HG03159 (cell line): ENCODE data around the gene DNAJC16.
"Not testable (repeated sequence)": the region's sequence is repeated elsewhere in the genome, so short reads cannot be mapped to it uniquely, and the experiment has no call there.

ENCODE experiments used
- ATAC-seq: cut with Tn5 transposase; IDR thresholded peaks from one replicate; pipeline ENCODE4 v1.9.1; 2021; ENCODE audit warnings: mild to moderate bottlenecking, moderate library complexity; ENCODE audit not compliant: unreplicated experiment

Gene DNAJC16

DNA sequence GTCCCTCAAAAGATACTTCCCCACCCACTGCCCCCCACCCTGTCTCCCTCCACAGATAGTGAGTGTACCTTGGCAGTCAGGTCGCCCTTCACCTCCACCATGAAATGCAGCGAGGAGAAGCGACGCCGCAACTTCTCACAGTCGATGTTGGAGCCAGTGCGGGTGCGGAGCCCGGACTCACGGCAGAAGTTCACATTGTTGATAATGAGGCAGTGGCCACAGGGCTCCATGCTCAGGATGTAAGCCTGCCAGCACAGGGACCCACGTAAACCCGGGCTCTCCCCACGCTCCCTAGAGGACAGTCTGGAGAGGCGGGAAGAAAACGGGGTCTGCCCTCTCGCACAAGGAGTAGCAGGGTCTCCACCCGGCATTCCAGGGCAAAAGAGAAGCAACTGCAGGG, 19.8 kb upstream of the DNAJC16 start:
- ATAC-seq: no peak

DNA sequence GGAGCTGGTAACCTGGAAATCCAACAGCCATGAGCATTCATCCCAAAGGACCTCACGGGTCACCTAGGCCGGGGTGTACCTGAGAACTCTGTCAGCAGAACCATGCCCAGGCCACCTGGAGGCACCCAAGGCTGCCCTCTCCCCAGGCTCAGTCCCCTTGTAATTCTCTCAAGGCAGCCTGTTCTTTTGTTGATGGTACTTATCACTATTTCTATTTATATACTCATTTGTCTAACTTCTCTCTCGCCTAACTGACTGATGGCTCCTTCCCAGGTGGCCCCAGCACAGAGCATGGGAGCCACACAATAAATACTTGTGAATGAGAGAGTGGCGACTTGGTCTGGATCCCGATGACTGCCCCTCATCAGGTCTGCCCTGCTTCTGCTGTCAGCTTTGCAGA, 19.4 kb upstream of the DNAJC16 start:
- no peak for ATAC-seq

DNA sequence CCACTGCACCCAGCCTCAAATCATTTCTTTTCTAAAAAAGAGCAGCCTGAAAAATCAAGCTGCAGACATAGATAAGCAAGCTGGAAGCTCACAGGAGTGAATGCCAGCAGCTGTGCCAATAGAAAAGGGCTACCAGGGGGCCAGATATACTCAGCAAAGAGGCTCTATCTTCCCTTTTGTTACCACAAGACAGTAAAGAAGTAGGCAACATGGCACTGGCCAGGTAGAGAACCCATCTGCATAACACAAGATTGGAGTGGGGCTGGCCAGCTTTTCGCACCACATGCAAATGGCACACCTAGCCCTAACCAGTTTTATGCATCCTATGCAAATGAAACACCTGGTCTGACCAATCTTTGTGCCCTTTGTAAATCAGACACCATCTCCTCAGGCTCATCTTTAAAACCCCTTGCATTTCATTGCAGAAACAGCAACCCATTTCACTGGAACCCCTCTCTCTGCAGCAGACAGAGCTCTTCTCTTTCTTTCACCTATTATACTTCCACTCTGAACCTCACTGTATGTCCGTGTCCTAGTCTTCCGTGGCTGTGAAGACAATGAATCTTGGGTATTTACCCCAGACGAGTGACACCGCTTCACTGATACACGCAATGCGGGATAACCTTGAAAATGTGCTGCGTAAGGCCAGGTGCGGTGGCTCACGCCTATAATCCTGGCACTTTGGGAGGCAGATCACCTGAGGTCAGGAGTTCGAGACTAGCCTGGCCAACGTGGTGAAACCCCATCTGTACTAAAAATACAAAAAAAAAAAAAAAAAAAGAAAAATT, 17.8 kb upstream of the DNAJC16 start:
- no peak for ATAC-seq

DNA sequence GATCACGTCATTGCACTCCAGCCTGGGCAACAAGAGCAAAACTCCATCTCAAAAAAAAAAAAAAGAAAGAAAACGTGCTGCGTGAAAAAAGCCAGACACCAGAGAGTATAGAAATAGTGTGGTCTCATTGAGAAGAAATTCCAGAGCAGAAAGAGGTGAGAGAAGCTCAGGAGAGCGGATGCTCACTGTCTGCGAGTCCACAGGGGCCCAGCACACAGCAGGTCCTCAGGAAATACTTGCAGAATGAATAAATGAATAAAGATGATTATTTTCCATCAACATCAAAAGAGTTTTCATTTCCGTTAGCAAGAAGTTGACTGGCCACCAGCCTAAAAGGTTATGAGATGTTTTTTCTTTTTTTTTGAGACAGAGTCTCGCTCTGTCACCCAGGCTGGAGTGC, 17.1 kb upstream of the DNAJC16 start:
- no peak for ATAC-seq

DNA sequence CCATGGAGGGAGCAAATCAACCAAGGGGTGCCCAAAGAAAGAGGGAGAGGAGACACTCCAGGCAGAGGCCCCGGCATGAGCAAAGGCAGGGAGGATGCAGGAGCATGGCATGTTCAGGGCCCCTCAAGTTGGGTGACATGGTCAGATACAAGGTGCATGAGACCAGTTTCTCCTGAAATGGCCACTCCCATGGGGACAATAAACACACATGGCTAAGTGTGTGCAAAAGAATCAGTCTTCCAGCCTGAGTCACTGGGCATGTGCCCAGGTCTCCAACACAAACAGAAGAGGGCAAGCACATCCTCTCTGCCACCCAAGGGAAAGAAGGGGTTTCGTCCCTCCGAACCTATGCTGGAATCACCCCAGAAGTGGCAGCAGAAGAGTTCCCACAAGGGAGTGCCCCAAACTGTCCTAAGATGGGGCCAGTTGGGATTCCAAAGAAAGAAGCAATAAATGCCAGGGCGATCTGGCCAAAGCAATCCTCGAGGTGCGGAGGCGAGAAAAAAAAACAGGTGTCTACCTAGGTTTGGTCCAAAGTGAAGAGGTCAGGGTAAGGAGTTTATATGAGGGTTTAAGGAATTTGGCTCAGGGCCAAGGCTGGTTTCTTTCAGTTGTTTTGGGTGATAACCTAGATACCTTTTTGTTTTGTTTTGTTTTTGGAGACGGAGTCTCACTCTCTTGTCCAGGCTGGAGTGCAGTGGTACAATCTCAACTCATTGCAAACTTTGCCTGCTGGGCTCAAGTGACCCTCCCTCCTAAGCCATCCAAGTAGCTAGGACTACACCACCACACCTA, 15.8 kb upstream of the DNAJC16 start:
- no peak for ATAC-seq

DNA sequence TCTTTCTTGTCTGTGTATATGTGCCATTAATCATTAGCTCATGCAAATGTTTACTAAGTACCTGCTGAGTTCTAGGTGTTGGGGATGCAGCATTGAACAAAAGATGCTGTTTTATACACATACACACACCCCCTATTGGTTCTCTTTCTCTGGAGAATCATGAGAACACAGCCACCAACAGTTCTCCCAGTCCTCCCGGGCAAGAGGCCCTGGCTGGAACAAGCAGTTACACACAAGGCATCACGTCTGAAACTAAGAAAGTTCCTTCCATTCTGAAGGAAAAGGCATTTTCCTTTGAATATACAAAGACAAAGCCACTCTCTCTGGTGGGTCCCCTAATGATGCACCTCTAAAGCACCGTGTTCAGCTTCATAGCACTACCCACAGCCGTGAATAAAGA, 13.5 kb upstream of the DNAJC16 start:
- no peak for ATAC-seq

DNA sequence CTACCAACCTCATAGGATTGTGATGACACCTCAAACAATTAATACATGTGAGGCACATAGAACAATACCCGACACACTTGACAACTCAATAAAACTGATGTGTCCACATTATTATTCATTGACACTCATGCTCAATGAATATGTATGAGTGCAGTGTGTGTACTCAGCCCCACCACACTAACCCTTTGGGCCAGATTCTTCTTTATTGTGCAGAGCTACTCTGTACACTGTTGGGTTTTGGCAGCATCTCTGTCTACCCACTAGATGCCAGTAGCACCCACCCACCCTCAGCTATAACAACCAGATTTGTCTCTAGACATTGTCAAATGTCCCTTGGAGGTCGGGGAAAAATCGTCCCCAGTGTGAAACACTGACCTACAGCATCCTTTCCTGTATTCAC, 12.7 kb upstream of the DNAJC16 start:
- no peak for ATAC-seq

DNA sequence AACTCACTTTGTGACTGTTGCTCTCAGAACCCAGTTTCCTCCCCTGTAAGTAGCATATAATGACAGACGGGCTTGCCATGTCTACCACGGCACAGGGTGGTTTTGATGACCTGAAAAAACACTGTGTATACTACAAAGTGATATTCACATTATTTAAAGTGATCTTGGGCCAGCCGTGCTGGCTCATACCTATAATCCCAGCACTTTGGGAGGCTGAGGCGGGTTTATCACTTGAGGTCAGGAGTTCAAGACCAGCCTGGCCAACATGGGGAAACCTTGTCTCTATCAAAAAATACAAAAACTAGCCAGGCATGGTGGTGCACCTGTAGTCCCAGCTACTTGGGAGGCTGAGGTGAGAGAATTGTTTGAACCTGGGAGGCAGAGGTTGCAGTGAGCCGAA, 12.1 kb upstream of the DNAJC16 start:
- ATAC-seq: not testable (repeated sequence)

DNA sequence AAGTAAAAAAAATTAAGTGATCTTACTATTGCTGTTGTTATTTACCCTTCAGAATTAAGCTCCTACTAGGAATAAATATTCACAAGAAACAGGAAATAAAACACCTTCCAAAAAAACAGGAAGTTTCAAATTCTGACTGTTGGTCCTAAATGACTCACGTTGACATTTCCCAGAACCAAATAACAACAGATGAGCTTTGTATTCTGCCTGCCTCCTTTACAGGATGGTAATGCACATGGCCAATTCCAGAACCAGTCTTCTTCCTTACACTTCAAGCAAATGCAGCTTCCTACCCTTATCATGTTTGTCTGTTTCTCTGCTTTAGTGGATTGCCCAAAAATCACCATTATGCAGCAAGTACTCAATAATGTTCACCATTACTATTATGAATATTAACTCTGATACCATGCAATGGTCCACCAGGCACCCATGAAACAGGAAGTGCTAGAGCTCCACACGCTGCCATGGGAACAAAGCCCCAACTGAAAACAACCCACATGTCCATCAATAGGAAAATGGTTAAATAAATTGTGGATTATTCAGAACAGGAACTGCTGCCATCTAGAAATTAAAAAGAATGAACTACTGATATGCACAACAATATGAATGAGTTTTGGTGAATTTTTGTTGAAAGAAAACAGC, 11.5 kb upstream of the DNAJC16 start:
- ATAC-seq: no peak

DNA sequence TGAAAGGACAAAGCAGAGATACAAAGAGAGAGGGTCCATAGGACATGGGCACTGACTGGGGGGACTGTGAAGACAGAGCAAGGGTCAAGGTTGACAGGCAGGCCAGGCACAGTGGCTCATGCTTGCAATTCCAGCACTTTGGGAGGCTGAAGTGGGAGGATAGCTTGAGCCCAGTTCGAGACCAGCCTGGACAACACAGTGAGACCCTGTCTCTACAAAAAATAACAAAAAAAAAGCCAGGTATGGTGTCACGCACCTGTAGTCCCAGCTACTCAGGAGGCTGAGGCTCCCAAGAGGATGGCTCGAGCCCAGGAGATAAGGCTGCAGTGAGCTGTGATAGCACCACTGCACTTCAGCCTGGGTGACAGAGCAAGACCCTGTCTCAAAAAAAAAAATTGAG, 7.0 kb upstream of the DNAJC16 start:
- ATAC-seq: no peak

DNA sequence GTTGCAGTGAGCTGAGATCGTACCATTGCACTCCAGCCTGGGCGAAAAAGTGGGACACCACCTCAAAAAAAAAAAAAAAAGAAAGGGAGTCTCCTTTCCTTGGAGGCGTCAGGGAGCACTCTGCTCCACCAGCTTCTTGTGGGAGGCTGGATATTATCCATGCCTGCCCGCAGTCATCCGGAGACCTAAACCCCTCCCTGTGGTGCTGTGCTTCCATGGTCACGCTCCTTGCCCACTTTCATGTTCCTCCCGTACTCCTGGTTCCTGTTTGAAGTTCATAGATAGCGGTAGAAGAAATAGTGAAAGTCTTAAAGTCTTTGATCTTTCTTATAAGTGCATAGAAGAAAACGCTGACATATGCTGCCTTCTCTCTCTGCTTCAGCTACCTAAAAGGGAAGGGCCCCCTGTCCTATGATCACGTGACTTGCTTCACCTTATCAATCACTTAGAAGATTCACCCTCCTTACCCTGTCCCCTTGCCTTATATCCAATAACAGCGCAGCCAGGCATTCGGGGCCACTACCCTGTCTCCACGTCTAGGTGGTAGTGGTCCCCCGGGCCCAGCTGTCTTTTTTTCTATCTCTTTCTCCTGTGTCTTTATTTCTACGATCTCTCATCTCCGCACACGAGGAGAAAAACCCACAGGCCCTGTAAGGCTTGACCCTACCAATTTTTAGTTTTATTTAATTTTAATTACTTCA, 5.3 kb upstream of the DNAJC16 start:
- ATAC-seq: not testable (repeated sequence)

DNA sequence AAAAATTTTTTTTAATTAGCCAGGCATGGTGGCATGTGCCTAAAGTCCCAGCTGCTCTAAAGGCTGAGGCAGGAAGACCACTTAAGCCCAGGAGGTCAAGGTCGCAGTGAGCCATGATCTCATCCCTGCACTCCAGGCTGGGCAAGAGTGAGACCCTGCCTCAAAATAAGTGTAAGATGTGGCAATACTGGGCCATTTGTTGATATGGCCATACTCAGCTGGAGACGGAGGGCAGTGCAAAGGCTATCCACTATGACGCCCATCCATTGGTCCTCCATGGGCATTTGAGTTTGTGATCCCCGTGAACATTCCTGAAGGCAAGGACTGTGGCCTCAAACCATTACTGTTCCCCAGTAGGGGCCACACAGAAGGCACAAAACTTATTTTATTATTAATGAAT, 4.1 kb upstream of the DNAJC16 start:
- ATAC-seq: no peak

DNA sequence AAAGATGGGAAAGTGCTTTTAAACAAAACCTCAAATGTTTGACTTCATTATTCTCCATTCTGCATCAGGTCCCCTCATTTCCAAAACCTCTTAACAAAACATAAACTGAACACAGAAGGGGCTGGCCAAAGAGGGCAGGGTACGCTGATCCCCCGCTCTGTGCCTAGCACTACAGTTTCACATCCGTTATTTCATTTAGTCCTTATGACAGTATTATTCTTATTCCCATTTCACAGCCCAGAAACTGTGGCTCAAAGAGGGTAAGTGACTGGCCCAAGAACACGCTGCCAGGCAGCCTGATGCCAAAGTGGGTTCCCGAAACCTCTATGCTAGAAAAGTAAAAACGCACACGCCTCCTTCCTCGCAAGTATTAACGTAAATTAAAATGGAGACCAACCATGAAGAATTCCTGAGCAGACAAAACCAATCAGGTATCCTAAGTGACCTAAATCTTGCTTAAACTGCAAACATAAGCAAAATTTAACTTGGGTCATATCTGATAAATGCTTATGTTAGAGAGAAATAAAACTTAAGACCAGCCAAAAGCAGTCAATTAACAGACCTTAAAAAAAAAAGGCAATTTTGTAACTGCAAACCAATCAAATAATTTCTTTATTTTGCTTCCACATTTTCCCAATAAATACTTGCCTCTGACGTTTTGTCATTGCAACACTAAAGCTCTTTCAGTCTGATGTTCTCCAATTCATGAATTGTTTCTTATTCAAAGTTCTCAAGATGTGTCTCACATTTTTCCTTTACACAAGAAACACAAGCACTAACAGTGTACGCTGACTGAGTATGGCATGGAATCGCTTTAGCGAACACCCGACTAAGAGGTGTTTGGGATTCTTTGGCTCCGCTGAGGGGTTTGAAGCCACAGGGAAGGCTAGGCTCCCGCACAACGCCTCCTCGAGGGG, 3.3 kb upstream of the DNAJC16 start:
- no peak for ATAC-seq

DNA sequence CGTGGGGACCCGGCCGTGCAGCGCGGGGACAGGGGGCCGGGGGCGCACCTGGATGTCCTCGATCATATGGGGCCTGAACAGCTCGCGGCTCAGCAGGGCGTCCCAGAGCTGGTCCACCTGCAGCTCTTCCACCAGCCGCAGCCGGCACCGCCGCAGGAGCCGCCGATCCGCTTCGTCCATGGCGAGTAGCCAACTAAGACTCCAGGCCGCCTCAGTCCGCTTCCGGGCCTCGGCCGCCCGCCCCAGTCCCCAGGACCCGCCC, 2.7 kb upstream of the DNAJC16 start, which contains the start of gene CASP9:
CASP9 (minus strand) TSS at position 195 of the 262 bp plus-strand sequence; CDS start at position 180, 15 bp downstream.
- ATAC-seq: no peak

DNA sequence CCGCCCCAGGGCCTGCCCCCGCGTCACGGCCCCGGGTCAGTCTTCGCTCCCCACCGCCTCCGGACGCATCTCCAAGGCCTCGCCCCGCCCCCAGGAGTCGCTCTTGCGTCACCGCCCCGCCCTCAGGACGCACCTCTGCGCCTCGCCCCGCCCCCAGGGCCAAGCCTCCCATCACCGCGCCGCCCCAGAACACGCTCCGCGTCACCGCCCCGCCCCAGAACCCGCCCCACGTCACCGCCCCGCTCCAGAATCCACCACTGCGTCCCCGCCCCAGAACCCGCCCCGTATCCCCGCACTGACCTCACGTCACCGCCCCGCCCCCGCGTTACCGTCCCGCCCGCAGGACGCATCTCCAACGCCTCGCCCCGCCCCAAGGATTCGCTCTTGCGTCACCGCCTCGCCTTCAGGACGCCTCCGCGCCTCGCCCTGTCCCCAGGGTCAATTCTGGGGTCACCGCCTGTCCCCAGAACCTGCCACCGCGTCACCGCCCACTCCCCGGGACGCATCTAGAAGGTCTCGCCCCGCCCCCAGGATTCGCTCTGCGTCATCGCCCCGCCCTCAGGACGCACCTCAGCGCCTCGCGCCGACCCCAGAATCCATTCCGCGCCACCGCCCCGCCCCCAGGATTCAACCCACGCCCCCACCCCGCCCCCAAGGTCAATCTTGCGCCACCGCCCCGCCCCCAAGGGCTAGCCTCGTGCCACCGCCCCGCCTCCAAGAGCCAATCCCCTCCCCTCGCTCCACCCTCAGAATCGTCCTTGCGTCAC, 2.2 kb upstream of the DNAJC16 start:
- peak; percentile 41 for ATAC-seq

DNA sequence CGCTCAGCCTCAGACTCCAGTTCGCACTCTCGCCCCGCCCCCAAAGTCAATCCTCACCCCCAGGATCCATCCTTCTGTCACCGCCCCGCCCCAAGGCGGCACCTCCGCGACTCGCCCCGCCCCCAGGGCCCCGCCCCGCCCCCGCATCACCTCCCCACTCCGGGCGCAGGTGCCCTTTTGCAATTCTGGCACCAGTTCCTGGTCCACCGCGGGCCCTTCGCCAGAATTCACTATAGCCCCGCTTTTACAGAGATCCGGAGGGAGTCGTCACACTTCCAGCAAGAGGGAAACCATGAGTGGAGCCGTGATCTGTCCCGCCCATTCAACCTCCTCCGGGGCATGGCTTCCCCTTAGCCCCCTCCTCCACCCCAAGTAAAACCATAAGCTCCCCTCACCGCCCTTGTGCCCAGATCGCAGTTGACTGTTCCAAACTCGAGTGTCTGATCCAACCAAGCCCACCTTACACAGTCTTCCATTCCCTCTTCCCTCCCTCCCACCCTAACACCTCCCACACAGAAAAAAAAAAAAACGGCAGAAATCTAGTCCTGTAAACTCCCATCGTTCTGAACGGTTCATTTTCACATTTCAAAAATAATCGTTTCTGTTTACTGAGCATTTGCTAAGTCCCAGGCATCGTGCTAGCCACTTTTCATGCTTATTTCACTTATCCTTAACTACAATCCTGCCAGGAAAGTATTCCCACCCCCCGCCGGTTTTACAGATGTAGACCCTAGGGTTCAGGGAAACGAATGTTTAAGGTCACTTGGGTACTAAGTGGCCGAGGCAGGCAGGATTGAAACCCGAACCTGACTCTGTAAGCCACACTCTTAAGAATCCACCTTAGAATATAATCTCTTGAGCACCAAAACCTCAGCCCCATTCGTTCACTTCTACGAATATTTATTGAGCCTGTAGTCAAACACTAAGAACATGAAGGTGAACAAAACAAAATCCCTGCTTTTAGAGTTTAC, 1.3 kb upstream of the DNAJC16 start:
- ATAC-seq: no peak

DNA sequence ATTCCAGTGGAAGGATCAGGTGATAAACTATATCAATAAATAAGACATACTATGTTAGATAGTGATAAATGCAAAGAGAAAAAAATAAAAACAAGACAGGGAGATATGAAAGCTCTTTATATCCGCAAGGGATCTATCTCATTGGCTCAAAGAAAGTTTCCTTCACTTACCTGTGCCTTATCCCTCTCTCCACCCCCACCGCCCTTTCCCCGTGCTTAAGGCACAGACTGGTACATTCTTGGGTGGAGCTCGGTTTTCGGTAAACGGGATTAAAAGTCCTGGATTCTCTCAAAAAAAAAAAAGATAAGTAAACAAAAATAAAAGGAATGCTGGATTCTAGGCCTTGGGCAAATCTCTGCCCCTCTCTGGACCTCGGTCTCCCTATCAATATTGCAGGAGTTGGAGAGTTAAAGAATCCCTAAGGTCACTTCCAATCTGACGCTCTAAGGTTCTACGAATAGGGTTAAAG, 593 bp upstream of the DNAJC16 start:
- ATAC-seq: no peak

DNA sequence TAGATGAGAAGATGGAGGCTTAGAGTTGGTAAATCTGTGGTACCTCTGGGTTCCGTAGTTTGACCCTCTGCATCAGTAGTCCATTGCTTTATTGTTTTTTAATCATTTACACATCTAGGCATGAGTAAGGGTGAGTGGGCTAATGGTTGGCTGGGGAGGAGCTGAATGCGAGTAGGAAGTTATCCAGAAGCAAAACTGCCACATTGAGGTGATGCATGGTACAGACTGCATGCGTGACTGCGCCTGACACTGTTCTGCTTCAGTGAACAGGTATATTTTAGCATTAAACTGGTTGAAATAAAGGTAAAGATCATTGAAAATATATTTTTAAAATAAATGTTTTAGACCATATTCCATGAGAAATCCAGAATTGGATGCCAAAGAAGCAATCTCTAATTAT, 4.4 kb downstream of the DNAJC16 start:
- no peak for ATAC-seq
